GM12891 (cell line): Measurements from ENCODE around the gene KIF4B.

Experiments
- PAX5 ChIP-seq: IDR thresholded peaks from 2 replicates; pipeline ENCODE4 v1.6.1; 2011; ENCODE audit warnings: low read length, moderate library complexity, mild to moderate bottlenecking; ENCODE audit not compliant: insufficient read depth, severe bottlenecking
- POLR2A ChIP-seq: IDR thresholded peaks from 2 replicates; pipeline ENCODE4 v1.6.1; 2011; ENCODE audit warnings: low read depth, low read length, control low read depth
- POLR2AphosphoS5 ChIP-seq: IDR thresholded peaks from 2 replicates; pipeline ENCODE4 v1.6.1; 2011; ENCODE audit warnings: low read depth, low read length, control low read depth
- POU2F2 ChIP-seq: IDR thresholded peaks from 2 replicates; pipeline ENCODE4 v1.6.1; 2011; ENCODE audit warnings: low read depth, mild to moderate bottlenecking, control low read depth, low read length, moderate library complexity
- SPI1 ChIP-seq: IDR thresholded peaks from 2 replicates; pipeline ENCODE4 v1.6.1; 2011; ENCODE audit warnings: low read depth, low read length, control low read depth
- TAF1 ChIP-seq: IDR thresholded peaks from 2 replicates; pipeline ENCODE4 v1.6.1; 2011; ENCODE audit warnings: low read depth, low read length, control low read depth

DNA sequence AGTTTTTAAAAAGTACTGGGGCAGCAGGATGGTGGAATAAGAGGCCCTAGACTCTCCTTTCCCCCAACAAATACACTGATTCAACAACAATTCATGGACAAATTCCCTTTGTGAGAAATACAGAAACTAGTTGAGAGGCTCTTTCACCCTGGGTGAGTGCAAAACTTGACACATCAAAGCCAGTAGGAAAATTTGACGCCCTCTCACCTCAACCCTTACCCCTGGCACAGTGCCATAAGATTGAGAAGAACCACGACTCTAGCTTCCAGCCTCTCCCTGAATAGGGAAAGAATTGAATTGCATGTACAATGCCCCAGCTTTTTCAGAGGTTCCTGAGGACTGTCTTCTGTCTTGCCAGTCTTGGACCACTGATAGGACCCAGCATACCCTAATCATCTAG is 12.3 kb downstream of the KIF4B start:
- no peak for TF ChIP-seq POLR2A
- TF ChIP-seq TAF1: no peak
- no peak for TF ChIP-seq POLR2AphosphoS5
- no peak for TF ChIP-seq SPI1
- TF ChIP-seq POU2F2: no peak
- TF ChIP-seq PAX5: no peak
